OCI-M2 (cell line): ENCODE results near the gene AATK.

Source experiments
- DNase-seq: peaks from one replicate; lab custom pipeline; 2025; ENCODE audit not compliant: unreplicated experiment; lab: John Stamatoyannopoulos, UW

Gene AATK

DNA sequence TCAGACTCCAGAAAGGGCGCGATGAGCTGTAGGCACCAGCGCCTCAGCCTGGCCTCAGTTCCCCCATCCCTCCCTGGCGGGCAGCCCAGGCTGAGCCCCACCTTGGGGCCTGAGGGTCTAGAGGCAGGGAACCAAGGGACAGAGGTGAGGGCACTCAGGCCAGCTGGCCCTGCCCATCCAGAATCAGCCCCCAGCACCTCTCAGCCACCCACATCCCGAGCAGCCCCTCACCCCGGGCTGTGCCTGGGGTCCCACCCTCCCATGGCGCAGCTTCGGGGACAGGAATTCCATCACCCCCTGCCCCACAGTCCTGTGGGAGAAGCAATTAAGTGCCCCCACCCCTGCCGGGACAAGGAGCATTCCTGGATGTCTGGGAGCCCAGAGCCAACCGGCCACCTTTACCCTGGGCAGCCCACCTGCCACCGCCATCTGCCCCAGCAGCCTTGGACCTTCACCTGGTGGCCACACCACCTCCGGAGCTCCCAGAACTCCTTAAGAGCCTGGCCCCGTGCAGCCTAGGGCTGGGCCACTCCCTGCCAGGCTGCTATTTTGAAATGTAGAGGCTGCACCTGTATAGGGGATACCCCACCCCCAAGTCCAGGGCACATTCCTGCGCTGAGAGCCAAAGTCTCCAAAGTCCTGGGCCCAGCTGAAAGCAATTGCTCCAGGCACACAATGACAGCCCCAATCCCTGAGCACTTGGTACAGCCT is 34.4 kb downstream of the AATK start:
- DNase-seq = no peak

DNA sequence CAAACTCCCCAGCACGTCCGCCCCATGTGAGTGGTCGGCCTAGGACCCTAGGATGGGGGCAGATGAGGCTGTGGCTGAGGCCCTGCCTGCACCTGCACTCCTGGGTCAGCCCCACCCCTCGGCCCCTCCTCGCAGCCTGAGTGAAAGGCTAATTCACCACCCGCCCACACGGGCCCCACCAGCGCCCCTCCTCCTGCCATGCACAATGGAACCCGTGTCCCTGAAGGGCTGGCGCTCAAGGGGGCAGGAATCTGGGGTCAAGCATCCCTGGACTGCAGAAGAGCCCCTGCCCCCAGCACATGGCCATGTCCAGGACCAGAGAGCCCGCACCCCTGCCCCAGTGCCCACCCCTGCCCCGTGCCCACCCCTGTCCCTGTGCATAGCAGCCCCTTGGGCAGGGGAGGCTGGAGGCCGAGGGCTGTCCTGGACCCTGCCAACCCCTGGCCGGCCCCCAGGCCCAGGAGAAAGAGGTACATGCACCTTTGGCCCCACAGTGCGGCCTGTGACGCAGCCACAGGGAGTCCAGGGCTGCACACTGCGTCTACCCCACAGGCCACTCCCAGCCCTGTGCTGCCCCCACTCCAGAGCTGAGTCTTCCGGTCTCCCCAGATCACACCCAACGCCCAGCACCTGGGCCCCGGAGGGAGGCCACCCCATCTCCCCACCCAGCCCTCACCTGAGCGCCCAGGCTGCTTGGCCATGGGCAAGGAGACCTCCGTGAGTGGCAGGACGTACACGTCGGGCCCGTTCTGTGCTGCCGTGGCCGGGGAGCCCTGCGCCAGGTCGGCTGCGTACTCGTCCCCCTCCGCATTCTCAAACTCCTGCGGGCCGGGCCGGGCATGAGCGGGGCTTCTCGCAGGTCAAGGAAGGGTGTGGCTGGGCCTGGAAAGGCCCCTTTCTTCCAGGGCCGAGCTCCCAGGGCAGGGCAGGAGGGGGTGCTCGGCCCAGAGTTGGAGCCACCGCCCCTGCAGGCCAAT is 35.3 kb downstream of the AATK start:
- no peak for DNase-seq

DNA sequence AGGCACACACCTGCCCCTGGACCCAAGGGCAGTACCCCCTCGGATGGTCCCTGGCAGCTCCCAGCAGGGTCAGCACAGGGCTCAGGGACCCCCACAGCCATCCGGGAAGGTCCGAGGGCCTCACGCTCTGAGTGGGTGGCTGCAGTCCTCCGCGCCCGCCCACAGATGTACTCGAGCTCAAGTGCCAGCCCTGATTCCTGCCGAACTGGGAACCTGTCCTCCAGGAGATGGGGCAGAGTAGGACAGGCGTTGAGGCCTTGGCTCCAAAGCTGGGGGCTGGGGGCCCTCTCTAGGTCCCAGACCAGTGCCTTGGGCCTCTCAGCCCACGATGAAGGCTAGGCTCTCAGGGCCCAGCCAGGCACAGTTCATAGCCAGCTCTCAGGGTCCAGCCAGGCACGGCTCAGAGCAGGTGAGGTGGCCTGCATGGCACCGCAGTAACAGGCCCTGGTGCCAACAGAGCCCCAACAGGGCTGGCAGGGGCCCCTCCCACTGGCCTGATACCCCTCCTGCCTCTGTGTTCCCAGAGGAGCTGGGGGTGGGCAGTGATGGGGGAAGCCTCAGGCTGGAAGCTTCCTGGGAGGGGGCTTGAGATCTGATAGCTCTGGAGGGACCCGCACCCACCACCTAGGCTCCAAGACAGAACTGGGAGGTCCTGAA is 36.2 kb downstream of the AATK start:
- no peak for DNase-seq

DNA sequence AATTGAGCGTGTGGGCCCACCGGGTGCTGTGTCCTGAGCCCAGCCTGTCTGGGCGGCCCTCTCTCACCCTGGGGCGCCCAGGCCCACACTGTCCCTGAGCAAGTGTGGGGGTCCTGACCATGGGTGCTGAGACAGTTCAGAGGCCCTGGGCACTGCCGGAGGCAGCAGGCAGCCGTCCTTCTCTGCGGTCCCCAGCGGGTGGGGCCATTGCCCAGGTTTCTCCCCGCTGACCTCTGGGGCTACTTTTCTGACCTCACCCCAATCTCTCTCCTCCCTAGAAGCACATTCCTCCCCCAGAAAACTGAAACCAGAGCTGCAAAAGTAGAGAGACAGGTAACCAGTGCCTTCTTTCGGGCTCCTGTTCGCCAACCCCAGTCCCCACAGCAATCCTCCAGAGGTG is 36.7 kb downstream of the AATK start:
- no peak for DNase-seq

DNA sequence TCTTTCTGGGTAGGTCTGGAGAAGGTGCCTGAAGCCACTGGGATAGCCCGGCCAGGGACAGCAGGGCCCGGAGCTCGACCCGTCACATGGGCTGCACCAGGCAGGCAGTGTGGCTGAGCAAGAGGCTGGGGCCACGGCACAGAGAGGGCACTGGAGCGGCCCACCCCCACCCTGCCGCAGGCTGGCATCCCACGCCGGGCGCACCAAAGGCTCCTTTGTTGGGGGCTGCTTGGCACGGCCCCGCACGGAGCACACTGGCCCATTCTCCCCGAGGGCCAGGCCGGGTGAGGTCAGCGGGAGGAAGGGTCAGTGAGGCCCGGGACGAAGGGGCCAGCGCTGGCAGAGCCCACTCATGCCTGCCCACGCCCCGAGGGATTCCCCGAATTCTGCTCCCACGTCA is 37.2 kb downstream of the AATK start:
- DNase-seq = no peak

DNA sequence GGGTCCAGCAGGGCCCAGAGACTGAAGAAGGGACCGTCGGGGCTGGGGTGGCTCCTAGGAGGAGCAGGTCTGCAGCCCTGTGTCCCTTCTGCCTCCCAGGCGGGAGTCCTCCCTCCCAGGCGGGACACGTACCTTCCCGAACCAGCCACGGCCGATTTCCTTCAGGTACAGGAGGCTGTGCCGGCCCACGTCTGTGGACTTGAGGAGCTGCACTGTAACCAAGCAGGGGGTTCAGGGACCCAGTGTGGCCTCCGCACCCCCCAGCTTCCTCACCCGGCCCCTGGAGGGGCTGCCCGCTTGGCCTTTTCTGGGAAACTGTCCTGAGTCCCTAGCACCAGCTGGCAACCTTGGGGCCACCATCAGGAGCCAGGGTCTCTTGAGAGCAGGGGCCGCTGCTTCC is 37.7 kb downstream of the AATK start:
- DNase-seq = no peak

DNA sequence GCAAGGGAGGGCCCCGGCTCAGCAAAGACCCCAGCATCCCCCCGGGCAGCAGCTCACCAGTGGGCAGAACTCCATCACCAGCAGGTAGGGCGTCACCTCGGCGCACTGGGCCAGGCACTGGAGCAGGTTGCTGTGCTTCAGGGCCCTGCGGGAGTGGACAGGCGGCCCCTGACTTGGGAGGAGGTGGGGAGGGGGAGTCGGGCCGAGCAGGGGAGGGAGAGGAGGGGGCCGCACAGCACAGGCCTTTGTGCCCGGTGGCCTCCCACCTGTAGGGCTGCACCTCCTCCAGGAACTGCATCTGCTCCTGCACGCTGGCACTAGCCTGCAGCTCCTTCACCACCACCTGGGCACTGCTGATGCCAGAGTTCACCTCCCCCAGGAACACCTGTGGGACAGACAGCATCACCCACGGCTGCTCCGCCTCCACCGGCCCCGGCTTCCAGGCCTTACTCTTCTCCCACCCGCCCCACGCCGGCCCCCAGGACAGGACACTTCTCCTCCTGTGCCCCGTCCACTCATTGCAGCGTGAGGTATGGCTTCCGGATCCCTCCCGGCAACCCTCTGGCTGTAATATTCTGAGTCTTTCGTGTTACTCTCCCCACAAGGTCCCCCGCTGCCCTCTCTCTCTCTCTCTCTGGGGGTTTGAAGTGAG is 38.4 kb downstream of the AATK start:
- DNase-seq = no peak

DNA sequence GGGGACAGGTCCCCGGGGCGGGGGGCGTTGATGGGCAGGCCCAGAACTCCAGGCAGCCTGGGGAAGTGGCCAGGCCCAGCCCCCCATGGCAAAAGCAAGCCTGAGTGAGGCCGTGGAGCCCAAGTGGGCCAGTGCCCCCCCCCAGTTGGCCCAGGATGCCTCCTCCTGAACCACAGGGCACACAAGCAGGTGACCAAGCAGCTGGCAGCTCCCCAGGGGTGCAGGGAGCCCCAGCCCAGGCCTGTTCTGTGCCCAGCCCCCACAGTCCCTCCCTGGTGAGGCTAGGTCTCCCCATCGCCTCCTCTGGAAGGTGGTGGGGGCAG is 38.9 kb downstream of the AATK start:
- DNase-seq = no peak

DNA sequence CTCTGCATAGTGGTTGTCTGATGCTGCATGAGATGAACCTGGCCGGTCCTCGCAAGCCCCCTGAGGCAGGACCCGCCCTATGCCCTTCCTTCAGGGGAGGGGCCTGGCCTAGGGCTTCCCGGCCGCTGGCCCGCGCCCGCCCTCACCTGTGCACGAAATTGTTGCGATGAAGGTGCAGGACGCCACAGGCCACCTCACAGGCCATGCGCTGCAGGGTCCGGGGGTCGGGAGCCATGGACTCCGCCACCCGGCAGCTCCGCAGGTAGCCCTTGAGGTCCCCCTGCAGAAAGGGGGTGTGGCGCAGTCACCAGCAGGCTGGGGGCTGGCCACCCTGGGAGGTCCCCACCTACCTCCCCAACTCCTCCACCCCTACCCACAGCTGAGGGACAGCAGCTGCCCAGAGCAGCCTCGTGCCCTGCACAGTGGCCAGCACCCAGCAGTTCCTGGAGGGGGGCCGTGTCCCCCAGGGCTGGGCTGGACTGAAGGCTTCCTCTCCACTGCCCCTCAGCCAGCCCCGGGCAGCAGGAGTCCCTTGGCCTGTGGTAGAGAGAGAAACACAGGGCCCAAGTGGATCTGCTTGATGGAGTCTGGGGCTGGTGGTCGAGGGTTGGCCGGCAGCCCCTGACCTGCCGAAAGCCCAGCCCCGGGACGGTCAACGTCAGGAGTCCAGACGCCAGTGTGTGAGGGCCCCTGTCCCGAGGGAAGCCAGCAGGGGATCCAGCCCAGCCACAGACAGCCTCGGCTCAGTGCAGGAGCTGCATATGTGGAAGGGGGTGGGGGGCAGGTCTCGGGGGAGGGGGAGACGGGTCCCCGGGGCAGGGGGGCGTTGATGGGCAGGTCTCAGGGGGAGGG is 39.5 kb downstream of the AATK start:
- DNase-seq = no peak

DNA sequence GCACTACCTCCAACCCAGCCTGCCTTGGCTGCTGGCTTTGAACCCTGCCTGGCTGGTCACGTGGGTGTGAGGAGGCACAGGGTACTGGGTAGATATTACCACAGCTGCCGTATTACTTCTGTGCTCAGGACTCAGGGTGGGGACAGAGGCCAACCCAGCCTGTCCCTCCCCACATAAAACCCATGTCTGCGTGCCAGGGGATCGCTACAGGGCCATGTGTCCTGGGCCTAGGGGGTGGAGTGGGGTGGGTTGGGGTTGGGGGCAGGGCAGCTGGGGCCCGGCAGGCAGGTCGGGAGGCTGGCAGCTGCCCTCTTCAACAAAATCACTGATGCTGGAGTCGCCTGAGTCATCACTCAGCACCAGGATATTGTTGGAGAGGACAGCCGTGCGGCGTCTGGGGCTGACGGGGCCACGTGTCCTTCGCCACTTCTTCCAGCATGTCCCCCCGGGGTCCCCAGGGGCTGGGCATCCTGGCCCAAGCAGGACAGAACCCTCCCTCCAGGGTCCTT is 40.4 kb downstream of the AATK start:
- no peak for DNase-seq

DNA sequence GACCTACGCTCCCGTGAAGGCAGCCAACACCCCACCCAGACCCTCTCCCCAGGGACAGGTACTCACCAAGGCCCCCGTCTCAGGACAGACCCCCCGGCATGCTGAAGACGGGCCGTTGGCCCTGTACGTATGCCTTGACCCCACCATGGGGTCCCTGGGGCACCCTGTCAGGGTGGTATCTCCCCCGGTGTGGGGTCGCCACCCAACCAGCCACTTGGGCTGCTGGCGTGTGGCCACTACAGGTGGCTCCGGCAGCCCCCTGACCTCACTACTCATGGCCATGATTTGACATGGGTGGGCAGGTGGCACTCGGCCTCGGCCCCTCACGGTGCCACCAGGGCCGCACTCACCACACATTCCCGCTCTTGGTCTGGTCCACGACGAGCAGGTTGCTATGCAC is 41.6 kb downstream of the AATK start:
- DNase-seq = no peak

DNA sequence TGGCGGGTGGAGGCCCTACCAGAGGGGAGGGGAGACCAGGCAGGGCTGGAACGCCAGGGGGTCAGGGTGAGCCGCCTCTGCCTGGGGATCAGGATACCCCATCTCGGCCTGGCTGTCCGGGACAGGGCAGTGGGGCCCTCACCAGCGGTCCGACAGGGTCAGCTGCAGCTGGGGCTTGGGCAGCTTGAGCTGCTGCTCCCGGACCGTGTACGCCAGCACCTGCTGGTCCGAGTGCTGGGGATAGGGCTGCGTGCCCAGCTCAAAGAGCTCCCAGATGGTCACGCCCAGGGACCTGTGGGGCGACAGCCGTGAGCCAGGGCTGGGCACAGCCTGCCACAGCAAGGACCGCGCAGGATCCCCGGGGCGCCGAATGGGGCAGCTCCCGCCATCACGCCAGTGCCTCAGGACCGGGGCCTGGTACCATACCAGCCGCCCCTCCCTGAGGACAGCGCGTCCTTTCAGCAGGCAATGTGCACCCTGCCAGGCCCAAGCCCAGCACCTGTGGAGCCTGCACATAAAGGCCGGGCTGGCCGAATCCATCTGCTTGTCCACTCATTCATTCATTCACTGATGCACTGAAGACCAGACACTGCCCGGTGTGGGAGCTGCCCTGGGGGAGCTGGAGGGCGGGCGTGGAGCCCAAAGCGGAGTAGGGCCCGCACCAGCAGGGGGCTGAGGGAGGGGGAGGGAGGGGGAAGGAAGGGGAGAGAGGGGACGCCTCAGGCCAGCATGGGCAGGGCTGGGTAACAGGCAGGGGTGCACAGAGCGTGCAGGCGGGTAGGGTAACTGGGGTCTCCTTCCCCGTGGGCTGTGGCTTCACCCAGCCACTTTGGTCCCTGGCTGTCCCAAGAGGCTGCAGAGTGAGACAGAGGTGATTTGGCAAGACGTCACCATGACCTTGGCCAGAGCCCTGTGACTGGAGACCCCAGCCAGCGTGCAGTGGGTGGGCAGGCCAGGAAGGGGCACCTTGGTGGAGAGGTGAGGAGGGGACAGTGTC is 42.7 kb downstream of the AATK start:
- no peak for DNase-seq

DNA sequence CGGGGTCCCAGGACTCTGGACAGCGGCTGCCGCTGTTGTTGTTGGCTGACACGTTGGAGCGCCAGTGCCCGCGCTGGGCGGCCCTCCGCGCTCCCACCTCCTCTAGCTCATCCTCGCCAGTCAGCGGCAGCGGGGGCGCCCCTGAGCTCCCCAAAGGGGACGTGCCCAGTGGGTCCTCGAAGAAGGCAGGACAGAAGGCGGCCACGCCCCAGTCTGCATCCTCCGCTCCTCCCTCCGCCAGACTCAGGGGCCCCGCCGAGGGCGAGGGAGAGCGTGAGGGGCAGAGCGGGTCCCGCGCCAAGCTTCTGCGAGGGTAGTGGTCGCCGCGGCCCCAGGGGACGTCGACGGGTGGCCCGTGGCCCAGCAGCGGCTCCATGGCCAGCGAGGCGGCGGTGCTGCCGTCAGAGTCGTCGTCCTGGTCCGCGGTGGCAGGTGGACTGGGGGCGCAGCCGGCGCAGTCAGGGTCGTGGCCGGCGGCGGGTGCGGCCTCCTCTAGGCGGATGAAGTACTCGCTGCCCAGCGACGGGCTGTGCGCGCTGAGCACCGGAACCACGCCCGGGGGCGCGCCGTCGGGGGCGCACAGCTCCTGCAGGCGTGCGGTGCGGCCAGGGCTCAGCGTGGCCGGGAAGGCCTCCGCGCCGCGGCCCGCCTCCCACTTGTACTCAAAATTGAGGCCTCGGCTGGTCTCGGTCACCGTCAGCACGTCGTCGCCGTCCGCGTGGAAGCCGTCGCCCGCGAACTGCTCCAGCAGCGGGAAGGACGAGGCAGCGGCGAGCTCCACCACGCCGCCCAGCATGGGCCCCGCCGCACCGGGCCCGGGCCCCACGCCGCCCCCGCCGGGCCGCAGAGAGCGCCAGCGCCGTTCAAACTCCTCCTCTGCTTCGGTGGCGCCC is 43.9 kb downstream of the AATK start:
- DNase-seq = no peak

DNA sequence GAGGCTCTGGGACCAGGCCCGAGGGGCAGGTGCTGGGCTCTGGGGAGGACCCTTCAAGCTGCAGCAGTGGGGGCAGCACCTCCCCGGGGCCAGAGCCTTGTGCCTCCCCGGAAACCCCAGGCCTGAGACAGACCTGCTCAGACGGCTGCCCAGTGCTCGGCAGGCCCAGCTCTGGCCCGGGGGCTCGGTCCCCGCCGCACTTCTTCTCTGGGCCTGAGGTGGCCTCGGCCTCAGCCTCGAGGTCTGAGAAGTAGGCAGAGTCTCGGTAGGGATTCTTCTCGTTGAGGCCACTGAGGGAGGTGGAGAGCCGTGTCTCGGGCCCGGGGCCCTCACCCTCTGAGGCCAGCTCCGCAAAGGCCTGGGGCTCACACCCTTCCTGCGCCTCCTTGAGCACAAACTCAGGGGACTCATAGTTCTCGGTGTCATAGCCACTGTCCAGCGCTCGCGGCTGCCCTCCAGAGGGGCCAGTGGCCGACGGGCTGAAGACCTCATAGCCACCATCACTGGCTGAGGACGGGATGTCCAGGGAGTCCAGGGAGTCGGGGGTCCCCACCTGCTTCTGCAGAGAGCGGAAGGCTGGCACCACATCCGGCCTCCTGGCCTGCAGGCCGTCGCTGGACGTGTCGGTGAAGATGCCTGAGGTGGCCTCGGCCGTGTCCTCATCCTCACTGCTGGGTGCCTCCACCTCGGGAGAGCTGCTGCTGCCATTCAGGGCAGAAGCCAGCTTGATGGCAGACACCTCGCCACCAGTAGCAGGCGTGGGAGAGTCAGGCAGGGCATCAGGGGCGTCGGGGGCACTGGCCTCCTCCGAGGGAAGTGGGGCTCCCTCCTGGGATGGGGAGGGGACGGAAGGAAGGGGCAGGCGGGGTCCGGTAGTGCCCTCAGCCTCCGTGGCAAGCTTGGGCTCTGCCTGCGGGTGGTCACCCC is 45.1 kb downstream of the AATK start:
- DNase-seq = no peak

DNA sequence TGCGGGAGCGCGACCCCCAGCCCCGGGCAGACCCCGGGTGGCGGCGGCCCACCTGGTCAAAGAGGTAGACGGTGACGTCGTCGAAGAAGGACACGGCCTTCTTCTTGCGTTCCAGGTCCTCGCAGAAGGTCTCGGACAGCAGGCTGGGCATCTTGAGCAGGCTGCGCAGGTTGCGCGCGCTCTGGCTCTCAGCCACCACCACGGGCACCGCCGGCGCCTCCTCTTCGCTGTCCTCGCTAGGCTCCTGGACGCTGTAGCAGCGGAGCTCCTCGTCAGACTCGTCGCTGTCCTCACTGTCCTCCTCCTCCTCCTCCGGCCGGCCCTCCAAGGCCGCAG is 45.9 kb downstream of the AATK start:
- no peak for DNase-seq

DNA sequence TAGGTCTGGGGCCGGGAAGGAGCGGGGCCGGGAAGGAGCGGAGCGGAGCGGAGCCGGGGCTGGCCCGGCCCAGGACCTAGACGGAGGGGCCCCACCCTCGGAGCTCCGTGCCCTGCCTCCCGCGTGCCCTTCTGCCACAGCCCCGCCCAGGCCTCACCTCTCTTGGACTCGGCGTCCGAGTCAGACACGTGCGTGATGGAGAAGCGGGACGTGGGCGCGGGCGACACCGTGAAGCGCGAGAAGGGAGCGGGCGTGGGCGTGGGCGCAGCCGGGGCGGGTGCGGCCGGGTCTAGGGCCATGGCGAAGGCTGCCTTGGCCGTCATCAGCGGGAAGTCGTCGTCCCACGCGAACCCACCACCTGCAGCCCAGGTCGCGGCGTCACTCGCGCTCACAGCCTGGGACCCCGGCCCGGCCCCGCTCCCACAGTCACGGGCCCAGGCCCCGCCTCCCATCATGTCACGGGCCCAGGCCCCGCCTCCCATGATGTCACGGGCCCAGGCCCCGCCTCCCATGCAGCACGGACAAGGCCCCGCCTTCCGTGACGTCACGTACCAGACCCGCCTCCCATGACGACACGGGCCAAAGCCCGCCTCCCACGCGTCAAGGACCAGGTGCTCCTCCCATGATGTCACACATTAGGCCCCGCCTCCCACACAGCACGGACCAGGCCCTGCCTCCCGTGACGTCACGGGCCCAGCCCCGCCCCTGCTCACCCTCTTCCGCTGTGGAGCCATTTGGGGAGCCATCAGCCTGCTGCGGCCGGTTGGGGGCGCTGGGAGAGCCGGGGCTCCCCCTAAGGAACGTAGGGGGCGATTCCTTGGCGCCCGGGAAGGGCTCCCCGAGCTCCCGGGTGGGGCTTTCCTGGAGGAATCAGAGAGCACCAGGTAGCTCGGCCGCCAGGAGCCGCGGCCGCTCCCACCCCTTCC is 46.5 kb downstream of the AATK start:
- DNase-seq = no peak
